GM12878 (cell line): ENCODE measurements around the gene SMYD5. TPM values are rescaled to one million over a fixed set of nuclear protein-coding genes. Genes with fewer than 3 reads are reported as not detected.

Source experiments
- BRCA1 ChIP-seq: IDR thresholded peaks from 2 replicates; pipeline ENCODE4 v1.6.1; 2011; ENCODE audit warnings: low read depth, low read length, improper control_type of control experiment
- CBFB ChIP-seq: IDR thresholded peaks from 2 replicates; pipeline ENCODE4 v1.6.1; 2016; ENCODE audit warnings: antibody characterized with exemption, low read depth
- CBX3 ChIP-seq: fragments of 200-600 bp; sonication (generic); IDR thresholded peaks from 2 replicates; pipeline ENCODE4 v1.6.1; 2016; ENCODE audit warnings: low read depth, borderline replicate concordance
- CEBPB ChIP-seq, 2 experiments: fragments of 150-350 bp in 1 of 2; IDR thresholded peaks; 2 replicates each; pipeline ENCODE4 v1.6.1; 2012 to 2014; ENCODE audit warnings: low read depth in 2 of 2, low read length in 2 of 2, borderline replicate concordance in 1 of 2, inconsistent platforms in 1 of 2
- EZH2 ChIP-seq: IDR thresholded peaks from 2 replicates; pipeline ENCODE4 v1.6.1; 2012; ENCODE audit warnings: low read depth, mild to moderate bottlenecking, control low read depth, inconsistent platforms, low read length, borderline replicate concordance; ENCODE audit not compliant: control insufficient read depth
- HCFC1 ChIP-seq: fragments of 150-350 bp; IDR thresholded peaks from 2 replicates; pipeline ENCODE4 v1.6.1; 2014; ENCODE audit warnings: low read length
- LARP7 ChIP-seq: fragments of 450-650 bp; IDR thresholded peaks from 2 replicates; pipeline ENCODE4 v1.6.1; 2017; ENCODE audit warnings: mild to moderate bottlenecking
- SUPT20H ChIP-seq: IDR thresholded peaks from 2 replicates; pipeline ENCODE4 v1.6.1; 2011; ENCODE audit warnings: low read depth, mild to moderate bottlenecking, low read length, moderate library complexity, borderline replicate concordance; ENCODE audit not compliant: control insufficient read depth
- TCF3 ChIP-seq: IDR thresholded peaks from 2 replicates; pipeline ENCODE4 v1.6.1; 2012; ENCODE audit warnings: low read depth, mild to moderate bottlenecking, low read length, borderline replicate concordance; ENCODE audit not compliant: insufficient read depth
- ZZZ3 ChIP-seq: IDR thresholded peaks from 2 replicates; pipeline ENCODE4 v1.6.1; 2011; ENCODE audit warnings: low read depth; ENCODE audit not compliant: control insufficient read depth, insufficient read length
- polyA plus RNA-seq, 11 experiments: library from polyadenylated mRNA; depleted of rRNA in 4 of 11; unstranded in 6 of 11; stranded (reverse) in 5 of 11; fragments of >200 nt; fragmentation: Nextera tagmentation in 4 of 11; fragmentation: Illumina TruSeq in 1 of 11; extraction: Ambion mirVana in 4 of 11; extraction: Trizol in 1 of 11; gene quantifications; 1 replicate in 1 of 11; 2 replicates in 10 of 11; pipeline versions ENCODE4 v1.2.1 to v1.2.3, GENCODE V29; 2011 to 2016; ENCODE audit warnings: inconsistent platforms in 2 of 11, missing spikeins in 2 of 11, low read depth in 1 of 11
- total RNA-seq, 4 experiments: library from RNA; depleted of rRNA in 3 of 4; stranded (reverse); fragments of >200 nt in 3 of 4; fragmentation: Illumina TruSeq in 1 of 4; extraction: Trizol in 1 of 4; gene quantifications; 2 replicates each; pipeline versions ENCODE4 v1.2.1 to v1.2.3, GENCODE V29; 2013 to 2021
- TF ChIP-seq, protein P1 (sequence below): fragments of 450-650 bp; IDR thresholded peaks from 2 replicates; pipeline ENCODE4 v1.6.1; 2017; ENCODE audit warnings: low read depth, mild to moderate bottlenecking, moderate library complexity
- TF ChIP-seq, protein P2 (sequence below): fragments of 450-650 bp; IDR thresholded peaks from 2 replicates; pipeline ENCODE4 v1.6.1; 2017; ENCODE audit warnings: mild to moderate bottlenecking, moderate library complexity
- TF ChIP-seq, protein P3 (sequence below): fragments of 450-650 bp; IDR thresholded peaks from 2 replicates; pipeline ENCODE4 v1.6.1; 2017; ENCODE audit warnings: mild to moderate bottlenecking

Gene SMYD5
- total and polyA plus RNA-seq, 10 of the 15 experiments (the other 5 are each of a cell fraction or from before 2014, with no cell fraction given) = 6.1 to 35.3 (median 26.4) TPM

DNA sequence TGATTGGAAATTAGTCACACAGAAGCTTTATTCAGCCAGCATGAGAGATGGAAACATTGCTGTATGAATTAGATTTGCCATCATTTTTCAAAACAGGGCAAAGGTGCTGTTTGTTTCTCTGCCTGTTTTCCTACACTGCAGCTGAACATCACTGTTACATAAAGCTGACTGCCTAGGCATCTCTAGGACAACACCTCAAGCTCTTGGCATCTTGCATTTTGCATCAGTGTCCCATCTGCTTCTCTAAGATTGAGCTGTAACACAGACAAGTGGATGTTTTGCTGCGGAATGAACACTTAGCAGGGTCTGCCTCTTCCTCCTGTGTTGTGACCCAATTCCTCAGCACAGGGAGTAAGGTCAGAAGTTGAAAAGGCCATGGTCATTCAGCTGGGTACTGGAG lies 24.9 kb downstream of the SMYD5 start (continued):
- TF ChIP-seq, protein P1, sequence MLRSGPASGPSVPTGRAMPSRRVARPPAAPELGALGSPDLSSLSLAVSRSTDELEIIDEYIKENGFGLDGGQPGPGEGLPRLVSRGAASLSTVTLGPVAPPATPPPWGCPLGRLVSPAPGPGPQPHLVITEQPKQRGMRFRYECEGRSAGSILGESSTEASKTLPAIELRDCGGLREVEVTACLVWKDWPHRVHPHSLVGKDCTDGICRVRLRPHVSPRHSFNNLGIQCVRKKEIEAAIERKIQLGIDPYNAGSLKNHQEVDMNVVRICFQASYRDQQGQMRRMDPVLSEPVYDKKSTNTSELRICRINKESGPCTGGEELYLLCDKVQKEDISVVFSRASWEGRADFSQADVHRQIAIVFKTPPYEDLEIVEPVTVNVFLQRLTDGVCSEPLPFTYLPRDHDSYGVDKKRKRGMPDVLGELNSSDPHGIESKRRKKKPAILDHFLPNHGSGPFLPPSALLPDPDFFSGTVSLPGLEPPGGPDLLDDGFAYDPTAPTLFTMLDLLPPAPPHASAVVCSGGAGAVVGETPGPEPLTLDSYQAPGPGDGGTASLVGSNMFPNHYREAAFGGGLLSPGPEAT = no peak
- no peak for TF ChIP-seq CEBPB (IDR thresholded peaks at IDR 0.05; ENCODE audit: borderline replicate concordance in 1 of 2, low read depth in 2 of 2, low read length in 2 of 2)
- no peak for TF ChIP-seq LARP7
- no peak for TF ChIP-seq CBFB
- TF ChIP-seq CBX3 = no peak
- TF ChIP-seq TCF3 = no peak
- TF ChIP-seq EZH2 = no peak
- TF ChIP-seq SUPT20H = no peak
- no peak for TF ChIP-seq ZZZ3
- TF ChIP-seq BRCA1 = no peak
- no peak for TF ChIP-seq HCFC1
- TF ChIP-seq, protein P2, sequence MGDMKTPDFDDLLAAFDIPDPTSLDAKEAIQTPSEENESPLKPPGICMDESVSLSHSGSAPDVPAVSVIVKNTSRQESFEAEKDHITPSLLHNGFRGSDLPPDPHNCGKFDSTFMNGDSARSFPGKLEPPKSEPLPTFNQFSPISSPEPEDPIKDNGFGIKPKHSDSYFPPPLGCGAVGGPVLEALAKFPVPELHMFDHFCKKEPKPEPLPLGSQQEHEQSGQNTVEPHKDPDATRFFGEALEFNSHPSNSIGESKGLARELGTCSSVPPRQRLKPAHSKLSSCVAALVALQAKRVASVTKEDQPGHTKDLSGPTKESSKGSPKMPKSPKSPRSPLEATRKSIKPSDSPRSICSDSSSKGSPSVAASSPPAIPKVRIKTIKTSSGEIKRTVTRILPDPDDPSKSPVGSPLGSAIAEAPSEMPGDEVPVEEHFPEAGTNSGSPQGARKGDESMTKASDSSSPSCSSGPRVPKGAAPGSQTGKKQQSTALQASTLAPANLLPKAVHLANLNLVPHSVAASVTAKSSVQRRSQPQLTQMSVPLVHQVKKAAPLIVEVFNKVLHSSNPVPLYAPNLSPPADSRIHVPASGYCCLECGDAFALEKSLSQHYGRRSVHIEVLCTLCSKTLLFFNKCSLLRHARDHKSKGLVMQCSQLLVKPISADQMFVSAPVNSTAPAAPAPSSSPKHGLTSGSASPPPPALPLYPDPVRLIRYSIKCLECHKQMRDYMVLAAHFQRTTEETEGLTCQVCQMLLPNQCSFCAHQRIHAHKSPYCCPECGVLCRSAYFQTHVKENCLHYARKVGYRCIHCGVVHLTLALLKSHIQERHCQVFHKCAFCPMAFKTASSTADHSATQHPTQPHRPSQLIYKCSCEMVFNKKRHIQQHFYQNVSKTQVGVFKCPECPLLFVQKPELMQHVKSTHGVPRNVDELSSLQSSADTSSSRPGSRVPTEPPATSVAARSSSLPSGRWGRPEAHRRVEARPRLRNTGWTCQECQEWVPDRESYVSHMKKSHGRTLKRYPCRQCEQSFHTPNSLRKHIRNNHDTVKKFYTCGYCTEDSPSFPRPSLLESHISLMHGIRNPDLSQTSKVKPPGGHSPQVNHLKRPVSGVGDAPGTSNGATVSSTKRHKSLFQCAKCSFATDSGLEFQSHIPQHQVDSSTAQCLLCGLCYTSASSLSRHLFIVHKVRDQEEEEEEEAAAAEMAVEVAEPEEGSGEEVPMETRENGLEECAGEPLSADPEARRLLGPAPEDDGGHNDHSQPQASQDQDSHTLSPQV = no peak
- TF ChIP-seq, protein P3, sequence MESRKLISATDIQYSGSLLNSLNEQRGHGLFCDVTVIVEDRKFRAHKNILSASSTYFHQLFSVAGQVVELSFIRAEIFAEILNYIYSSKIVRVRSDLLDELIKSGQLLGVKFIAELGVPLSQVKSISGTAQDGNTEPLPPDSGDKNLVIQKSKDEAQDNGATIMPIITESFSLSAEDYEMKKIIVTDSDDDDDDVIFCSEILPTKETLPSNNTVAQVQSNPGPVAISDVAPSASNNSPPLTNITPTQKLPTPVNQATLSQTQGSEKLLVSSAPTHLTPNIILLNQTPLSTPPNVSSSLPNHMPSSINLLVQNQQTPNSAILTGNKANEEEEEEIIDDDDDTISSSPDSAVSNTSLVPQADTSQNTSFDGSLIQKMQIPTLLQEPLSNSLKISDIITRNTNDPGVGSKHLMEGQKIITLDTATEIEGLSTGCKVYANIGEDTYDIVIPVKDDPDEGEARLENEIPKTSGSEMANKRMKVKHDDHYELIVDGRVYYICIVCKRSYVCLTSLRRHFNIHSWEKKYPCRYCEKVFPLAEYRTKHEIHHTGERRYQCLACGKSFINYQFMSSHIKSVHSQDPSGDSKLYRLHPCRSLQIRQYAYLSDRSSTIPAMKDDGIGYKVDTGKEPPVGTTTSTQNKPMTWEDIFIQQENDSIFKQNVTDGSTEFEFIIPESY = no peak
